RPMI7951 (cell line): ENCODE measurements around the gene CCDC8. TPM values are rescaled to one million over a fixed set of nuclear protein-coding genes. Genes with fewer than 3 reads are reported as not detected.

ENCODE experiments used
- total RNA-seq: library from RNA; depleted of rRNA; stranded (reverse); fragments of >200 nt; shearing (Covaris generic); gene quantifications from 2 replicates; pipeline ENCODE4 v1.2.3, GENCODE V29; 2014; rRNA removed

CCDC8 gene
- total RNA-seq, 1 experiment from 2014 or later = 0.48 TPM

Other genes starting within 250 kb of the CCDC8 start
- not detected in 2 replicates for gene IGFL1, start 183.8 kb downstream of the CCDC8 start, total RNA-seq
- gene HIF3A, start 116.5 kb downstream of the CCDC8 start, total RNA-seq = under 0.01 TPM in 1 of 2 replicates, not detected in the other
- gene PPP5C, start 66.5 kb downstream of the CCDC8 start, total RNA-seq = 51.4 and 67.6 TPM in 2 replicates
- not detected in 2 replicates for gene PNMA8C, start 15.4 kb upstream of the CCDC8 start, total RNA-seq
- 0.20 TPM in 1 of 2 replicates, not detected in the other for gene PNMA8A, start 58.0 kb upstream of the CCDC8 start, total RNA-seq
- gene PNMA8B, start 82.3 kb upstream of the CCDC8 start, total RNA-seq = not detected in 2 replicates
- 173 and 174 TPM in 2 replicates for gene CALM3, start 187.8 kb upstream of the CCDC8 start, total RNA-seq
- gene PTGIR, start 211.5 kb upstream of the CCDC8 start, total RNA-seq = 0.60 and 0.78 TPM in 2 replicates
- not detected in 2 replicates for gene GNG8, start 222.6 kb upstream of the CCDC8 start, total RNA-seq
- gene DACT3, start 247.6 kb upstream of the CCDC8 start, total RNA-seq = 2.2 and 3.3 TPM in 2 replicates